HG03095 (cell line): ENCODE results near the gene BABAM1.

Experiments used
- ATAC-seq: cut with Tn5 transposase; IDR thresholded peaks from one replicate; pipeline ENCODE4 v1.9.1; 2021; ENCODE audit warnings: moderate library complexity; ENCODE audit not compliant: unreplicated experiment

The BABAM1 gene

DNA sequence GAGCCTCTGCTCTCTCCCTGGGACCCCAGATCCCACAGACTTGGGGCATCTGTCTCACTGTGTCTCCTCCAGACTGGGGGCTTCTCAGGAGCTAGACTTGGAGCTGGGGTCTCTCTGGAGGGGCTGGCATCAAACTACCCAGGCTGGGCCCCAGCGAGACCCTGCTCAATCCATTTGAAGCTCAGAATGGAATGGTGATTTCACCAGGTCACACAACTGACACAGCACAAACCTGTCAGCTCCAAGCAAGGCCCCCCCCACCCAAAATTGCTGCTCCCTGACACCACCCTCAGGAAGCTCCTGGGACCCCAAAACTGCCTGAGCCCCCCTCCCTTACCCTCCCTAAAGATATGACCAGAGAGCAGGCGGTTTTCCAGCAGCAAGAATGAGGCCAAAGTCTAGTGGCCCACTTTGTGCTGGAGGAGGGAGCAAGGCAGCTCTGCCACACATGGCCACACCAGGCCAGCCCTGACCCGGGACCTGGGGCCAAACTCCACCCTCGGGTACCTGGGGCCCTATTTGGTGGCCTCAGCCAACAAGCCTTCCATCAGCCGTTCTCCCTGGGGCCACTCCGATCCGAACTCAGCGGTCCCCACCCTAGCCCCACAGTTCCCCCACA, 23.9 kb upstream of the BABAM1 start:
- ATAC-seq: no peak

DNA sequence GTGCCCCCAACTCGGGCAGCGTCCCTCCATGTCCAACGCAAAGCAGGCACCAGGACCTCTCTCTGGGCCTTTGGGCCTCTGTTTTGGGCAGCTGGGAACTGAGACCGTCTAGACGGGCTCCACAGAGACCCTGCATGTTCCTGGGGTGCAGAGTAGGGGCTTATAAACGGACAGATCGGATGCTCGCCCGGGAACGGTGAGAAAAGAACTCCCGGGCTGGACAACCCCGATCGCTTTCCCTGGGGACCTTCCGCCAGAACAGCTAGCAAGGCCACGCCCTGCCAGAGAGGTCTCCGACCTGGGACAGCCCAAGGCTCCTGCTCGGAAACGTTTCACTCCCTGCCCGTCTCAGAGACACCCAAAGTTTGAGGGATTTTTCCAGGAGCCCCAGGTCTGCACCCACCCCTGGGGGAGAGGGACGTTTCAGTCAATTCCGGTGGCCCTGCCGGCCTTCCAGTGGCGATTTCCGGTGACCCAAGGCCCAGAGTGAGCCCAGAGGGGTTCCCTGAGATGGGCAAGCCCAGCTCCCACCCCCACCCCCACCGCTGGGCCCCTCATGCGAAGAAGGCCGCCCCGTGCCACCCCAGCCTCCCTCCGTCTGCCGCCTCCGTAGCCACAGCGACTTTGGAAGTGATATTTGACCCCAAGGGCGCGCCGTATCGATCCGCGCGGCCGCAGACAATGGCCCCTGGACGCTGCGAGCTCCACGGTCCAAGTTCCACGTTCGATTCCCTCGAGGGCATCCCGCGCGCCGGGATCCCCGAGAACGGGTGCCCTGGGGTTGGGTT, 23.2 kb upstream of the BABAM1 start:
- no peak for ATAC-seq

DNA sequence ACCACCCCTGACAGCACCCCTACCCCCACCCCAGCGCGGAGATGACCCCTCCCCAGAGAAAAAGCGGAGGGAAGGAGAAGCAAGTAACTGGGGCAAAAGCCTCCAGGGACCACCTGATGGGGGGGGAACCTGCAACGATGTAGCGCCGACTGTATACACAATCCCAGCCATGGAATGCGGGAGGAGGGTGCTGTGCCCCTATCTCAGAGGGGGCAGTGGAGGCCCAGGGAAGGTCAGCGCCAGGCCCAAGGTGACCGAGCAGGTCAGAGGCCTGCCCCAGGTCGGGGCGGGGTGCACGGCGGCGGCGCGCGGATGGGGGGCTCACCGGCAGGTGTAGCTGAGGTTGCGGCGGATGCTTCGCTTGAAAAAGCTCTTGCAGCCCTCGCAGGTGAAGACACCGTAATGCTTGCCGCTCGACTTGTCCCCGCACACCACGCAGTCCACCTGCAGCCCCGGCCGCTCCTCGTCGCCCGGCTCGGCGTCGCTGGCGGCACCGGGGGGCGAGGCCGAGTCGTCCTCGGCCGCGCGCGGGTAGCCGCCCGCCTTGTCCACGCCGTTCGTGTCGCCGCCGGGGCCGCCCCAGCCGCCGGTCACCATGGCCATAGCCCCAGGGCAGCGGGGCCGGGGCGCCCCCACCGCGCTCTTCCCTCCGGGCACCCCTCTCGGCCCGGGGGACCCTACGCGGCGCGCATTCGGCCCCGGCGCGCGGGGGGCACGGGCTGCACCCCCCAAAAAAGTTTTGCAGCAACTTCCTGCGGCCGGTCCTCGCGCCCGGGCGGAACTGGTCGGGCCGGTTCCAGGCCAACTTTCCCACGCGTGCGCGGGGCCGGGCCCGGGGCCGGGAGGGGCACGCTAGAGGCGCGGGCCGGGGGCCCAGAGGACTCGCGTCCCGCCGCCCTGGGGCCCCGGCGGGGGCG, 22.4 kb upstream of the BABAM1 start:
- no peak for ATAC-seq

DNA sequence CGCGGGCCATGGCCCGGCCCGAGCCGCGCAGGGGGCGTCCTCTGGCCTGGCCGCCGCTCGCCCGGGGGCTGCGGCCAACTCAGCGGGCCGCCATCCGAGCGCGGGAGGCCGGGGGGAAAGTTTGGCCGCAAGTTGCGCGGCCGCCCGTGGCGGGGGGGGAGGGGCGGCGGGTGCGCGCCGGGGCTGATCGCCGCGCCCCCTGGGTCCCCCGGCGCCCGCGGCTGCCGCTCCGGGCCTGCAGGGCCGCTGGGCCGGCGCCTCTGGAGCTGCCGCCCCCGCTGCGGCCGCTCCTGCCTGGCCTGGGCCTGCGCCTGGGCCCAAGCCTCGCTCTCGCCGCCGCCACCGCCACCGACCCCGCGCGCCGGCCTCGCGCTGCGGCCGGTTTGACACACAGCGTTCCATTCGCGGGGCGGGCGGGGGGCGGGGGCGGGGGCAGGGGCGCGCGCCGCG, 21.7 kb upstream of the BABAM1 start, which contains the start of gene NR2F6:
Gene NR2F6, minus strand, starts transcription at position 385 of the 450 bp plus-strand sequence. CDS start 699 bp downstream, outside the sequence.
- ATAC-seq: no peak

DNA sequence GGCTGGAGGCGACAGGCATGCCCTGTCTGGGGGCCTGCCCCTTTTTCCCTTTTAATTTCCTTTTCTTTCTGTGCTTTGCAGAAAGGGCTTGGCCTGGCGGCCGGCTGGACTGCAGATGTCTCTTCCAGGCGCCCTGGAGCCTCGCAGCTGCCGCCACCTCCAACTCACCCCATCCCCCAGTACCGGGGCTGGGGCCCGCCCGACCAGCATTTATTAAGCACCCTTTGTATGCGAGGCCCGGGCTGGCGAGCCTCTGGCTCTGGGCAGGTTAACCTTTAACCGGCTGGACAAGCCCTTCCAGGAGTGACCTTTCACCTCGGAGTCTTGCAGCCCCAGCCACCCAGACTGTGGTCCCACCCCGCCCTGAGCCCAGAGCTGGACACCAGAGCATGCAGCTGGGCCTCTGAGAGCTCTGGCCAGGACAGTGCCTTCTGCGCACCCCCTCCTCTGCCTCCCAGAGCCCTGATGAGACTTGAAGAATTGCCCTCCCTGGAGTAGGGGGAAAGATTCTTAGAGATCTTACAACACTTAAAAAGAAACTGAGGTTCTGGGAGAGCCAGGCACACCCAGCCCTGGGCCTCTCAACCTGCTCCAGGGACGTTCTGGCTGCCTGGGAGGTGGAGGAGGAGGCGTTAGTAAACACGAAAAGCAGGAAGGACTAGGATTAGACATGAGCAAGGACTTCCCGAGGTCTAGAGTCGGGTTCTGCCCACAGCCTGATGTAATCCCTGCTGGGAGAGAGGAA, 20.4 kb upstream of the BABAM1 start:
- ATAC-seq: no peak

DNA sequence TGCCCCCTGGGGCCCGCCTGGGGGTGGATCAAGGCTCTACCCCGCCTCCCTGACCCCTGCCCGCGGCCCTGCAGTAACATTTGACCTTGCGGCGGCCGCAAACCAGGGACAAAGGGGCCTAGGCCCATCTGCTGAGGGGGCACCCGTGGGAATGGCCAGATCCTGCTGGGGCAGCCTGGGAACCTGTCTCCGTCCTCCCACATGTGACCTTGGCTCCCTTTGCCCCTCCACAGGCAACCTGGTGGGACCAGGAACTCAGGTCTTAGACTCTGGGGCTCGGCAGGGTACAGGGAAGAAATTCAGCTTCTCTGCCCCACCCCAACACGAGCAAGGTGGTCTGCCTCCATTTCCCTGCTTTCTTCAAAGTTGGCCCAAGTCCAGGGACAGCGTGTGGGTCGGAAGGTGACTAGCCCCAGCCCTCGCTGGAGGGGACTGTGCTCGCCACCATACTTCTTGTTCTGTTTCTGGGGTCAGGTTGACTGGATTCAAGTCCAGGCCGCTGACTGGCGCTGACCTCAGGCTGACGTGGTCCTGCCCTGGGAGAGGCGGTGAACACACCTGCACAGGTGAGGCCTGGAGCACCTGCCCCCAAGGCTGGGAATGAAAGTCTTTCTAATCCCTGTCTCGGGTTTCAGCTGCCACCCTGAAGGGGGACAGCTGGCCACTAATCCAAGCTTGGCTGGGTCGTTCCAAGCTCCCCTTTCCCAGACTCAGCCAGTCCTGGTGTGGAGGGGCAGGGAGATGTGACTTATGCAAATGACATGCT, 19.0 kb upstream of the BABAM1 start:
- ATAC-seq: no peak

DNA sequence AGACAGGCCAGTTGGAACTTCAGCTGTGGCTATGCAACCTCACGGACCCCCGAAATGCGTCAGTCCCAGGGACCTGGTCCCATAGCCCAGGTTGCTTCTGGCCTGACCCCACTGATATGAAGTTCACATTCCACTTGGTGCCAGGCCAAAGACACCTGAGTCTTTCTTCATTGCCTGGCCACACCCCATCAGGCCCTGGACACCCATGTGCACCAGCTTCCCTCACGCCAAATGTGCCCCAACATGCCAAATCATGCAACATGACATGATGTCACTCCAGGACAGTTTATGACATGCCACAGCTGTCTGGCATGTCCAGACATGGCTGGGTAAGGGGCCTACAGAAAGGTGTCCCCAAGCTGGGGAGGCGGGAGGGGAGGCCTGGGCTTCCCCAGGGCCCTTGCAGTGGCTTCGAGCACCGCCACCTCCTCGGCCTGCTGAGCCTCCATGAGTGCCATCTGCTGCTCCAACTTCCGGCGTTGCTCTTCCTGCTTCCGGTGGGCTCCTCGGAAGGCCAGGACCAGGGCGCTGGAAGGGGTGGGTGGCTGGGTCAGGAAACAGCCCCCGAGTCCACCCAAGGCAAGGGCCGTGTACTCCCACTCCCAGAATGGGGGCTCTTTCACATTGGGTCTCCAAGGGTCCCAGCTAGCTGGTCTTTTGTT, 17.2 kb upstream of the BABAM1 start:
- ATAC-seq: no peak

DNA sequence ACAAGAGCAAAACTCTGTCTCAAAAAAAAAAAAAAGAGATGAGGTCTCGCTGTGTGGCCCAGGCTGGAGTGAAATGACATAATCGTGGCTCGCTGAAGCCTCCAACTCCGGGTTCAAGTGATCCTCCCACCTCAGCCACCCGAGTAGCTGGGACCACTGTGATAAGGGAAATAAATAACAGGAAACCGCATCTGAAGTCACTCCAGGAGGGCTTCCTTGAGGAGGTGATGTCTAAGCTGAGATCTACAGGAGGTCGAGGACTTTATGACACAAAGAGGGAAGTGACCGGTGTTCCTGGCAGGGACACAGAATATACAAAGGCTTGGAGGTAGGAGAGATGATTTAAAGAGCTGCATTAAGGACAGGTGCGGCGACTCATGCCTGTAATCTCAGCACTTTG, 12.6 kb upstream of the BABAM1 start:
- no peak for ATAC-seq

DNA sequence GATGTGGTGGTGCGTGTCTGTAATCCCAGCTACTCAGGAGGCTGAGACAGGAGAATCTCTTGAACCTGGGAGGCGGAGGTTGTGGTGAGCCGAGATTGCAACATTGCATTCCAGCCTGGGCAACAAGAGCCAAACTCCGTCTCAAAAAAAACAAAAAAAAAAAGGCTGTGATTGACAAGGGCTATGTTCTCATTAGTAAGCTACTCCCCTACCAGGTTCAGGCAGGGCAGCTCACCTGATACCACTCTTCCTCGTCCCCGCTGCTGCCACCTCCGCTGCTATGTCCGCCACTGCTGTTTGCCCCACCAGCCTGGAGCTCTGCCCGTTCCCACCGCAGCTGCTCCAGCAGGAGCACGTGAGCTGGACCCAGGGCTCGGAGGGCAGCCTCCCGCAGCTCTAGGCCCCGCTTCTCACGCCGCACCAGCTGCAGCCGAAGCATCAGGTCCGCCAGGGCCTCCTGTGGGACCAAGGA, 12.1 kb upstream of the BABAM1 start:
- no peak for ATAC-seq

DNA sequence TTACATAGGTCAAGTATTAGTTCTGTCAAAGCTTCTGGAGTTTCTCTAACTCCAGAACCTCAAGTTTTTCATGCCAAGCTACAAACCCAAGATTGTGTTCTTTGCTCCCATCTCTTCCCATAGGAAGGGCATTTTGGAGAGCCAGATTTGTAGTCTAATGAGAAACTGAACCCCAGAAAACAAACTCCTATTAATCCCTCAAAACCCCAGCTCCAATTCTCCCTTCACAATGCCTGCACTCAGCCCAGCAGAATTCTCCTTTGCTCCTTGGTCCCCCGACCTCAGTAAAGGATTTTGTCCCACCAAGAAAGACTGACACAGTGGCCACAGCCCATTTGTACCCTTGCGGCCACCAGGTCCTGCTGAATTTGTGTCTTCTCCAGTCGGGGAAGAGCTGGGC, 11.1 kb upstream of the BABAM1 start:
- ATAC-seq: no peak

DNA sequence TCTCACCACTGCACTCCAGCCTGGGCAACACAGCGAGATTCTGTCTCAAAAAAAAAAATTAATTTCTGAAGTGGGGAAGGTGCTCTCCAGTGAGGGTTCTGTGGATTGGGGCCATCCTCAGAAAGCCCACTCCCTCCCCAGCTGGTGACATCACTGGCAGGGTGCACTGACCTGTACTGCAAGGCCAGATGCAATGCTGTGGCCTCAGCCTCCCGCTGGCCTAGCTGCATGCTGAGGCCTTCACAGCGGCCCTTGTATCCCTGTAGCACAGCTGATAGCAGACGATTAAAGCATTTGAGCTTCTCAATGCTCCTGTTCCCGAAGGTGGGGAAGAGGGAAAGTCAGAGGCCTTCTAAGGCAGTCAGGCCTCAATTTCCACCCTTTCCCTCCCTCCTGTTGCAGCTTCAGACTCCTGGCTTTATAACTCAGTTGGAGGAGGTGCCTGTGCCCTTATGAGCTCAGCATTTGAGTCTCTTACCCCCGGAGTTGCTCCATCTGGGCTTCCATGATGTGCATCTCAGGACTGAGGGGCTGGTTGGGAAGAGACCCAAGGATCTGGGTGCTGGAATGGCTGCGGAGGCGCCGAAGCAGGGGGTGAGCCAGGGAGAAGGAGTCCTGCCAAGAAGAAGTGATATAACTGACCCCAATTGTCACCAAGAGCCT, 8.0 kb upstream of the BABAM1 start:
- no peak for ATAC-seq

DNA sequence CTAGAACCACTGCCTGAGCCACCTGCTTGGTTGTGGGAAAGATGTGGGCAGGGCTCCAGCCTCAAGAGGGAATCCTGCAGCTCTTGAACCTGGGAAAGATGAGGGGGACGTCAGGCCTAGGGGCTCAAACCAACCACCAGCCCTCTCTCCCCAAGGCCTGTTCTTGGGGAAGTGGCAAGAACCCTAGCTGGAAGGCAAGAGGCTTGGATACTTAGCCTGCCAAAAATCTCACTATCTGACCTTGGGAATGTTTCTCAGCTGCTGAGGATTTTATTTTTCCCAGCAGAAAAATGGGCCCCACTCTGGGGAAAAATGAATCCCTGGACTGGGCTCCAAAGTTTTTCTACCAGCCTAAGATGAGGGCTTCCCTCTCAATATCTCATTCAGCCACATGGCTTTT, 7.3 kb upstream of the BABAM1 start:
- no peak for ATAC-seq

DNA sequence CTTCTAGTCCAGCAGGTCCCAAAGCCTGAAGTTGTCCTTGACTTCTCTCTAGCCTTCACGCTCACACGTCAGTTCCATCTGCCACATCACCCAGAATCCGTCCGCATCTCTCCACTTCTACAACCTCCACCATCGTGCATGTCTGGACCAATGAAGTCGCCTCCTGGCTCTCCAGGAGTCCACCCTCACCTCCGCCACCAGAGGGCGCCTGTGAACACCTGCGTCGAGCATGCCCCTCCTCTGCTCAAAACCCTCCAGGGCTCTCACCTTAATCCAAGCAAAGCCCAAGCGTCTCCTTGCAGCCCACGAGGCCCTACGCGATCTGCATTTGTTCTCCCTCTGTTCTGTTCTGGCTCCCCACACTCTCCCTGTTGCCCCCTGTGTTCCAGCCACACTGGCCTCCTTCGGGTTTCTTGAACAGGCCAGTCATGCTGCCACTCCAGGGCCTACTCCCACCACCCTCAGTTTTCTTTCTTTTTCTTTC, 6.4 kb upstream of the BABAM1 start:
- ATAC-seq: peak; percentile 69

DNA sequence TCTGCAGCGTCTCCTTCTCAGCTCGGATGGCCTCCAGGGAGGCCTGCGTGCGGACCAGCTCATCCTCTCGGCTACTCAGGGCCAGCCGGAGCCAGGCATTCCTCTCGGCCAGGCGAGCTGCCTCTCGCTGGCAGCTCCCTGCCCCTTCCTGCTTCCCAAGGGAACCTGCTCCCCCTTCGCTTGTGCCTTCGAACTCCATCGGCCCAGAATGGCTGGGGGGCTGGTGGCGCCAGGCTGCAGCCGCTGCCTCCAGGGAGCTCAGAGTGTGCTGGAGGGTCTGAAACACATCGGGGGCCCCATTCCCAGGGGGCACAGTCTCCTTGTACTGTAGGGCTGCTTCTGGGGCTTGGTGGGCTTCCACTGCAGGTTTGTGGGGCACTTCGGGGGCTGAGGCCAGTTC, 4.7 kb upstream of the BABAM1 start:
- ATAC-seq: no peak

DNA sequence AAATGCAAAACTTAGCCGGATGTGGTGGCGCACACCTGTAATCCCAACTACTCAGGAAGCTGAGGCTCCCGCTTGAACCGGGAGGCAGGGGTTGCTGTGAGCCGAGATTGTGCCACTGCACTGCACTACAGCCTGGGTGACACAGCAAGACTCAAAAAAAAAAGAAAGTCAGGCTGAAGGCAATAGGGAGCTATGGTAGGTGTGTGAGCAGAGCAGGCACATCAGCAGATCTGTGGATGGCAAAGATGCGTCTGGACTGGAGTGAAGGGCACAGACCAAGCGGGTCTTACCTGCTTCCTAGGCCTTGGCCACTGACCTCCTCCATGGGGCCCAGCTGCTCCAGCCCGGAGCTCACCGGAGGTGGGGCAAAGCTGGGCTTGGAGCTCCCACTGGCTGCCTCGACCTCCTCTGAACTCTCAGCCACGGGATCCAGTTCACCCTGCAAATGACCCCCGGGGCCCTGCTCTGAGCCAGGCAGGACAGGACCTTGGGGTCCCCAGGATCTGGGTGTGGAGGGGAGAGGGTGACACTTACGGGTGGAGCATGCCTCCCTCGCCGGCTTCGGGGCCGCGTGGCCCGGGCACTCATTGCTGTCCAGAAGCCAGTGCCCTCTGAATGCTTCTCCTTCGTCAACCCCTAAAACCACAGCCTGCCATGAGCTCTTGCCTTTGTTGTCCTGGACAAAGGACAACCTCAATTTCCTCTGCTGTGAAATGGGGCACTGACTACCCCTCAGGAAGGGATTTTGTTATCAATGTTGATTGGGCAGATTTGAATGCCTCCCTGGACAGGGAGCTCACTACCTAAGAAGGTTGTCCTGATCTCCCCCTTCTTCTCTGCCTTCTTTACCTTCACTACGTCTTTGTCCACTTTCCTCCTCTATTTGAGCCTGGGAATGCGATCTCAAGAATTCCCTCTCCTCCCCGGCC, 3.3 kb upstream of the BABAM1 start:
- ATAC-seq: no peak

DNA sequence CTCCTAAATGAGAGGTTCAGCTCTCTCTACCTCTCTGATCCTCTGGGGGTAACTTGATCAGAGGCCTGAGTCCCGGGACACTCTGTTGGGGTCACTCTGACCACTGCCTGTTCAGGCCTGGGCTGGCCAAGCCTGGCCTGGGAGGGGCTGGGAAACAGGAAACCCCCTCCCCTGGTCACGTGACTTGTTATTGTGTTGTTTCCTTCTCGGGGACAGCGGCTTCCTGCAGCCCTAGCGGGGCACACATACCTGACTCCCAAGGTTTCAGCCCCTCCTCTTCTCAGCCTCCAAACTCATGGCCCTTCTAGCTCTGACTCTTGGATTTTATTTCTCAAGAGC, 2.6 kb upstream of the BABAM1 start, which contains the start of gene USHBP1:
Gene USHBP1, minus strand, starts transcription at position 105 of the 339 bp plus-strand sequence. CDS start 446 bp downstream, outside the sequence.
- no peak for ATAC-seq

DNA sequence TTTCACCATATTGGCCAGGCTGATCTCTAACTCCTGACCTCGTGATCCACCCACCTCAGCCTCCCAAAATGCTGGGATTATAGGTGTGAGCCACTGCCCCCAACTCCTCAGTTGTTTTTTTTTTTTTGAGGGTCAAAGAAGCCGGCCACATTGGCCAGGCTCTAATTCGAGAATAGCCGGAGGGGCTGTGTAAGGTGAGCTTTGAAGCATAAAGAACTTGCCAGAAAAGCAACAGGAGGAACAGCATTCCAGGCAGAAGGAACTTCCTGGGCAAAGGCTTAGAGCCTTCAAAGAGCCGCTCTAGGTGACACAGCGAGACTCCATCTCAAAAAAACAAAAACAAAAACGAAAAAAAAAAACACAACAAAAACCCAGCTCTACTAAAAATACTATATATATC, 1.2 kb upstream of the BABAM1 start:
- no peak for ATAC-seq

DNA sequence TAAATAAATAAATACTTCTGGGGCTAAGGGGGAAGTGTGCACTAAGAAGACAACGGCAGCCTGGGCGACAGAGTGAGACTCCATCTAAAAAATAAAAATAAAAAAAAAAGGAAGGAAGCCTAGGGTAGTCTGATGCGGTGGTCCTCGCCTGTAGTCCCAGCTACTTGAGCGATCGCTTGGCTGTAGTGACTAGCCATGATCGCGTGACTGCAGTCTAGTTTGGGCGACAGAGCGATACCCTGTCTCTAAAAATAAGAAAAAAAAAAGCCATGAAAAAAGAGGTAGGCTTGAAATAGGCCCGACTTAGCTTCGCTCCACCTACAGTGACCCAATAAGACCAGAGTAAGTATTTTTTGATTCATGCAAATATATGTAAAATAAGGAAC, 661 bp upstream of the BABAM1 start:
- ATAC-seq: peak; percentile 11
